BJ (cell line): Measurements from ENCODE around the gene SH3BP2. TPM values are rescaled to one million over a fixed set of nuclear protein-coding genes. Genes with fewer than 3 reads are reported as not detected.

Source experiments
- CTCF ChIA-PET: fragments of 350-600 bp; formaldehyde crosslinking; extraction: SDS; loops from one replicate; lab custom pipeline; 2021; ENCODE audit warnings: antibody characterized with exemption, inconsistent platforms; lab: Yijun Ruan, JAX
- POLR2A ChIA-PET: fragments of 300-600 bp; sonication (Branson Sonifier 250); formaldehyde crosslinking; extraction: SDS; loops from one replicate; lab custom pipeline; 2021; ENCODE audit warnings: antibody characterized with exemption; lab: Charles Lee
- DNase-seq: peaks from one replicate; pipeline ENCODE4 v3.0.0-alpha.2; 2011; ENCODE audit warnings: low read depth
- H3K27me3 ChIP-seq: 2 replicates; pipeline ENCODE4 v1.6.0; 2011; ENCODE audit warnings: low read length; ENCODE audit not compliant: control insufficient read depth, insufficient read depth
- H3K36me3 ChIP-seq: 2 replicates; pipeline ENCODE4 v1.5.1; 2011; ENCODE audit warnings: low read length; ENCODE audit not compliant: control insufficient read depth, insufficient read depth
- H3K4me3 ChIP-seq: 2 replicates; pipeline ENCODE4 v1.5.1; 2011; ENCODE audit warnings: low read depth, mild to moderate bottlenecking, control low read depth, low read length
- CTCF ChIP-seq: IDR thresholded peaks from 2 replicates; pipeline ENCODE4 v1.5.1; 2011; ENCODE audit warnings: low read depth, mild to moderate bottlenecking, control low read depth, inconsistent platforms, low read length, moderate library complexity; ENCODE audit not compliant: insufficient read depth
- polyA plus RNA-seq: library from polyadenylated mRNA; depleted of rRNA; stranded (reverse); fragments of >200 nt; gene quantifications from 2 replicates; pipeline ENCODE4 v1.2.3, GENCODE V29; 2011

SH3BP2 gene
- polyA plus RNA-seq, 1 experiment: 42.2 TPM

- CTCF ChIA-PET: no interaction called here
- Histone ChIP-seq H3K27me3 (no peaks in the 10 kb centered on the region), H3K36me3 (peaks cover 75% of the 10 kb centered on the region), H3K4me3 (no peak overlapping the region)
- no peak for DNase-seq
- POLR2A ChIA-PET: no interaction called here
- TF ChIP-seq CTCF: no peak
Measured at GRCh38 chr4:2827071-2827873, 34.4 kb downstream of the SH3BP2 start.

- CTCF ChIA-PET: no interaction called here
- DNase-seq: no peak
- POLR2A ChIA-PET: no interaction called here
Measured at GRCh38 chr4:2827874-2828751, 35.2 kb downstream of the SH3BP2 start.

GRCh38 chr4:2828758-2829181, 35.9 kb downstream of the SH3BP2 start:
- H3K4me3 ChIP-seq: no peak overlapping the region
- ChIA-PET CTCF (no interaction called here), POLR2A (no interaction called here)
- TF ChIP-seq CTCF: no peak
- no peak for DNase-seq
- no peaks in the 10 kb centered on the region for H3K27me3 ChIP-seq
- peaks cover 72% of the 10 kb centered on the region for H3K36me3 ChIP-seq

More at GRCh38 chr4:2827874-2828751, 35.2 kb downstream of the SH3BP2 start:
- Histone ChIP-seq H3K36me3 (peaks cover 72% of the 10 kb centered on the region), H3K27me3 (no peaks in the 10 kb centered on the region), H3K4me3 (no peak overlapping the region)
- no peak for TF ChIP-seq CTCF

- no peak for DNase-seq
- H3K36me3 ChIP-seq: peaks cover 71% of the 10 kb centered on the region
- CTCF ChIA-PET: no interaction called here
- POLR2A ChIA-PET: no interaction called here
- H3K27me3 ChIP-seq: no peaks in the 10 kb centered on the region
- TF ChIP-seq CTCF: no peak
- H3K4me3 ChIP-seq: no peak overlapping the region
Measured at GRCh38 chr4:2829321-2829932, 36.5 kb downstream of the SH3BP2 start.
